HCT116 (cell line): ENCODE measurements around the gene TENM3. TPM values are rescaled to one million over a fixed set of nuclear protein-coding genes. Genes with fewer than 3 reads are reported as not detected.

Experiments
- ATAC-seq: fragments of 200-7000 bp; cut with Tn5 transposase; 2 replicates; pipeline ENCODE4 v1.9.1; 2020; ENCODE audit warnings: mild to moderate bottlenecking, moderate library complexity
- BruUV-seq: library from RNA; stranded (reverse); fragments of 400-500 nt; replicated peaks from 2 replicates; lab custom pipeline; 2021; lab: Mats Ljungman, UMichigan
- CTCF ChIA-PET: fragments of 300-600 bp; sonication (Branson Sonifier 250); formaldehyde crosslinking; loops from one replicate; lab custom pipeline; 2021; ENCODE audit warnings: antibody characterized with exemption; lab: Charles Lee
- POLR2A ChIA-PET: fragments of 300-600, 350-600 bp; sonication (Branson Sonifier 250); formaldehyde crosslinking; loops from one replicate; lab custom pipeline; 2021; ENCODE audit warnings: antibody characterized with exemption; lab: Charles Lee
- RAD21 ChIA-PET, 2 experiments: fragments of 300-600 bp; sonication (Branson Sonifier 250); formaldehyde crosslinking; loops; one replicate each; lab custom pipeline; 2023; ENCODE audit warnings: low total read pairs in 2 of 2; ENCODE audit not compliant: uncharacterized antibody in 2 of 2, unreplicated experiment in 2 of 2, low non-redundant PET in 1 of 2; lab: Charles Lee
- DNase-seq: peaks from one replicate; pipeline ENCODE4 v3.0.0-alpha.2; 2010; ENCODE audit warnings: low read depth, low spot score
- H2AFZ ChIP-seq: fragments of 200-600 bp; shearing (Covaris generic), sonication (generic); 2 replicates; pipeline ENCODE4 v1.6.1; 2017; ENCODE audit warnings: low read depth, mixed run types, mixed read lengths, antibody characterized with exemption, low read length; ENCODE audit not compliant: poor library complexity, severe bottlenecking
- H3K27ac ChIP-seq: 2 replicates; pipeline ENCODE4 v1.5.1; 2012; ENCODE audit warnings: low read depth, low read length
- H3K27me3 ChIP-seq: fragments of 200-600 bp; sonication (generic); 2 replicates; pipeline ENCODE4 v1.6.1; 2016; ENCODE audit warnings: mixed run types, low read length, mixed read lengths; ENCODE audit not compliant: insufficient read depth
- H3K36me3 ChIP-seq, 2 experiments: fragments of 200-500 bp in 1 of 2; fragments of 200-600 bp in 1 of 2; sonication (Bioruptor generic) in 1 of 2; sonication (generic) in 1 of 2; 2 replicates each; pipeline versions ENCODE4 v1.5.1 to v1.6.1; 2014 to 2016; ENCODE audit warnings: low read length in 2 of 2, inconsistent platforms in 1 of 2, mixed read lengths in 1 of 2, mixed run types in 1 of 2; ENCODE audit not compliant: insufficient read depth in 2 of 2, control insufficient read depth in 1 of 2
- H3K4me1 ChIP-seq, 2 experiments: fragments of 200-600 bp in 1 of 2; sonication (generic) in 1 of 2; 2 replicates each; pipeline versions ENCODE4 v1.5.1 to v1.6.1; 2012 to 2017; ENCODE audit warnings: low read length in 2 of 2, inconsistent platforms in 1 of 2, mild to moderate bottlenecking in 1 of 2, mixed read lengths in 1 of 2, mixed run types in 1 of 2, moderate library complexity in 1 of 2; ENCODE audit not compliant: insufficient read depth in 2 of 2, control insufficient read depth in 1 of 2
- H3K4me2 ChIP-seq: fragments of 200-600 bp; sonication (generic); 2 replicates; pipeline ENCODE4 v1.6.1; 2017; ENCODE audit warnings: mixed run types, low read length, mixed read lengths
- H3K4me3 ChIP-seq, 2 experiments: fragments of 200-600 bp in 1 of 2; sonication (generic) in 1 of 2; replicated peaks in 1 of 2; 2 replicates each; pipeline ENCODE4 v1.5.1; 2011 to 2016; ENCODE audit warnings: low read length in 2 of 2, control low read depth in 1 of 2, low read depth in 1 of 2, mild to moderate bottlenecking in 1 of 2, mixed read lengths in 1 of 2, mixed run types in 1 of 2
- H3K79me2 ChIP-seq: fragments of 200-600 bp; sonication (generic); 2 replicates; pipeline ENCODE4 v1.6.1; 2017; ENCODE audit warnings: mild to moderate bottlenecking, mixed run types, low read length, moderate library complexity, mixed read lengths; ENCODE audit not compliant: insufficient read depth
- H3K9ac ChIP-seq: fragments of 200-600 bp; sonication (generic); 2 replicates; pipeline ENCODE4 v1.6.1; 2016; ENCODE audit warnings: low read length, mixed read lengths
- H3K9me2 ChIP-seq: fragments of 200-600 bp; sonication (generic), shearing (Covaris generic); 2 replicates; pipeline ENCODE4 v1.6.1; 2017; ENCODE audit warnings: mixed run types, mild to moderate bottlenecking, moderate library complexity; ENCODE audit not compliant: insufficient read depth
- H3K9me3 ChIP-seq, 2 experiments: fragments of 200-500 bp in 1 of 2; fragments of 200-600 bp in 1 of 2; sonication (Bioruptor generic) in 1 of 2; sonication (generic) in 1 of 2; 2 replicates each; pipeline ENCODE4 v1.6.1; 2014 to 2017; ENCODE audit warnings: low read length in 2 of 2, mixed read lengths in 2 of 2, inconsistent platforms in 1 of 2, low read depth in 1 of 2, mild to moderate bottlenecking in 1 of 2, mixed run types in 1 of 2, moderate library complexity in 1 of 2; ENCODE audit not compliant: control insufficient read depth in 1 of 2, insufficient read depth in 1 of 2
- H4K20me1 ChIP-seq: fragments of 200-600 bp; sonication (generic), shearing (Covaris generic); 2 replicates; pipeline ENCODE4 v1.6.1; 2017; ENCODE audit warnings: mixed run types, mild to moderate bottlenecking, moderate library complexity; ENCODE audit not compliant: insufficient read depth
- CEBPB ChIP-seq: IDR thresholded peaks from 2 replicates; pipeline ENCODE4 v1.6.1; 2012; ENCODE audit warnings: low read depth
- EZH2 ChIP-seq: fragments of 200-600 bp; sonication (generic); IDR thresholded peaks from 2 replicates; pipeline ENCODE4 v1.6.1; 2017; ENCODE audit warnings: antibody characterized with exemption, mixed run types
- FOSL1 ChIP-seq: IDR thresholded peaks from 2 replicates; pipeline ENCODE4 v1.6.1; 2012; ENCODE audit warnings: low read depth
- MAX ChIP-seq: IDR thresholded peaks from 2 replicates; pipeline ENCODE4 v1.6.1; 2012
- REST ChIP-seq: IDR thresholded peaks from 2 replicates; pipeline ENCODE4 v1.6.1; 2012; ENCODE audit warnings: low read depth
- SIN3A ChIP-seq: IDR thresholded peaks from 2 replicates; pipeline ENCODE4 v1.6.1; 2012; ENCODE audit warnings: low read depth
- SRF ChIP-seq: IDR thresholded peaks from 2 replicates; pipeline ENCODE4 v1.6.1; 2012; ENCODE audit warnings: low read depth
- intact Hi-C: fragments of 100-400 bp; cut with micrococcal nuclease; formaldehyde crosslinking; loops from 2 replicates; pipeline ENCODE4 v1.10.0; 2022
- total RNA-seq: library from RNA; stranded (reverse); gene quantifications from one replicate; pipeline ENCODE4 v1.2.1, GENCODE V29; 2021; ENCODE audit not compliant: unreplicated experiment

Gene TENM3
- total RNA-seq, 1 experiment from 2014 or later = 0.54 TPM

GRCh38 chr4:182627996-182628395, 384.8 kb downstream of the TENM3 start:
- no peak overlapping the region for H3K9ac ChIP-seq
- no peaks in the 10 kb centered on the region for H4K20me1 ChIP-seq
- no peak overlapping the region for H3K4me3 ChIP-seq
- H3K79me2 ChIP-seq = no peaks in the 10 kb centered on the region
- H3K9me3 ChIP-seq = no peaks in the 10 kb centered on the region
- intact Hi-C loops = no loop called here
- no peaks in the 10 kb centered on the region for H3K4me1 ChIP-seq
- peaks cover 23% of the 10 kb centered on the region for H3K27me3 ChIP-seq
- CTCF ChIA-PET = no interaction called here
- H3K4me2 ChIP-seq = no peak overlapping the region
- H3K9me2 ChIP-seq = no peaks in the 10 kb centered on the region
- no peak for ATAC-seq
- H3K36me3 ChIP-seq = no peaks in the 10 kb centered on the region
- no peak for DNase-seq
- TF ChIP-seq SRF (no peak), REST (no peak), MAX (no peak), CEBPB (no peak), EZH2 (no peak), FOSL1 (no peak)
- no TSS peak for BruUV-seq
- no peak overlapping the region for H2AFZ ChIP-seq
- POLR2A ChIA-PET = no interaction called here
- RAD21 ChIA-PET = no interaction called here
- H3K27ac ChIP-seq = no peak overlapping the region

GRCh38 chr4:182628544-182628943, 385.3 kb downstream of the TENM3 start:
- no peaks in the 10 kb centered on the region for H3K9me3 ChIP-seq
- TF ChIP-seq SIN3A = no peak
- DNase-seq = no peak
- BruUV-seq = no TSS peak
- ChIA-PET RAD21 (no interaction called here), POLR2A (no interaction called here), CTCF (no interaction called here)
- H3K27ac ChIP-seq = no peak overlapping the region
- no peaks in the 10 kb centered on the region for H3K79me2 ChIP-seq
- H3K27me3 ChIP-seq = peaks cover 29% of the 10 kb centered on the region
- no peak overlapping the region for H3K4me3 ChIP-seq
- intact Hi-C loops = no loop called here
- no peaks in the 10 kb centered on the region for H3K4me1 ChIP-seq
- H3K9me2 ChIP-seq = no peaks in the 10 kb centered on the region
- H3K36me3 ChIP-seq = no peaks in the 10 kb centered on the region
- no peaks in the 10 kb centered on the region for H4K20me1 ChIP-seq
- no peak overlapping the region for H3K9ac ChIP-seq
- ATAC-seq = no peak
- H3K4me2 ChIP-seq = no peak overlapping the region
- no peak overlapping the region for H2AFZ ChIP-seq
